Smooth muscle cell (in vitro differentiated cells): ENCODE results near the gene NLGN1. TPM values are rescaled to one million over a fixed set of nuclear protein-coding genes. Genes with fewer than 3 reads are reported as not detected.
A peak's percentile ranks its signal among the peaks of the same experiment; 100 is the strongest.

Source experiments
- DNase-seq: peaks from one replicate; lab custom pipeline; 2025; ENCODE audit not compliant: unreplicated experiment; lab: John Stamatoyannopoulos, UW
- H2AFZ ChIP-seq: fragments of 200-600 bp; sonication (generic); 2 replicates; pipeline ENCODE4 v1.6.0; 2016; ENCODE audit warnings: antibody characterized with exemption, low read depth, mild to moderate bottlenecking
- H3F3A ChIP-seq: fragments of 200-600 bp; sonication (generic); 2 replicates; pipeline ENCODE4 v1.6.0; 2017; ENCODE audit warnings: antibody characterized with exemption, low read depth
- H3K27ac ChIP-seq: fragments of 200-600 bp; sonication (generic); 2 replicates; pipeline ENCODE4 v1.5.1; 2016; ENCODE audit warnings: low read depth, mild to moderate bottlenecking
- H3K27me3 ChIP-seq: fragments of 200-600 bp; sonication (generic); 2 replicates; pipeline ENCODE4 v1.6.1; 2016; ENCODE audit warnings: low read depth, mild to moderate bottlenecking
- H3K36me3 ChIP-seq: fragments of 200-600 bp; sonication (generic); 2 replicates; pipeline ENCODE4 v1.5.1; 2016; ENCODE audit warnings: low read depth
- H3K4me1 ChIP-seq: fragments of 200-600 bp; sonication (generic); 2 replicates; pipeline ENCODE4 v1.5.1; 2016; ENCODE audit warnings: low read depth
- H3K4me2 ChIP-seq: fragments of 200-600 bp; sonication (generic); 2 replicates; pipeline ENCODE4 v1.6.0; 2016; ENCODE audit warnings: mild to moderate bottlenecking
- H3K4me3 ChIP-seq: fragments of 200-600 bp; sonication (generic); 2 replicates; pipeline ENCODE4 v1.5.1; 2016; ENCODE audit warnings: mild to moderate bottlenecking
- H3K79me2 ChIP-seq: fragments of 200-600 bp; sonication (generic); 2 replicates; pipeline ENCODE4 v1.6.0; 2016; ENCODE audit warnings: low read depth, mild to moderate bottlenecking
- H3K9ac ChIP-seq: fragments of 200-600 bp; sonication (generic); 2 replicates; pipeline ENCODE4 v1.6.0; 2016; ENCODE audit warnings: low read depth
- H3K9me3 ChIP-seq: fragments of 200-600 bp; sonication (generic); replicated peaks from 2 replicates; pipeline ENCODE4 v1.5.1; 2016; ENCODE audit warnings: low read depth
- H4K20me1 ChIP-seq: fragments of 200-600 bp; sonication (generic); 2 replicates; pipeline ENCODE4 v1.6.0; 2016; ENCODE audit warnings: low read depth
- WGBS: methylation state at CpG from one replicate; pipeline ENCODE4 v1.1.7; 2016; ENCODE audit warnings: low lambda C conversion rate; 5-methylcytosine and 5-hydroxymethylcytosine counted together
- polyA plus RNA-seq: library from polyadenylated mRNA; unstranded; fragments of >200 nt; fragmentation: Nextera tagmentation; extraction: Ambion mirVana; gene quantifications from 2 replicates; pipeline ENCODE4 v1.2.1, GENCODE V29; 2016
- total RNA-seq: library from RNA; depleted of rRNA; stranded (reverse); fragments of >200 nt; gene quantifications from 2 replicates; pipeline ENCODE4 v1.2.3, GENCODE V29; 2014
- TF ChIP-seq, protein P1 (sequence below): fragments of 200-600 bp; sonication (generic); IDR thresholded peaks from 2 replicates; pipeline ENCODE4 v1.5.1; 2017; ENCODE audit warnings: borderline replicate concordance, mild to moderate bottlenecking, antibody characterized with exemption; ENCODE audit not compliant: insufficient read depth, poor library complexity, severe bottlenecking

Gene NLGN1
- total and polyA plus RNA-seq, 2 experiments from 2014 or later = 0.04 TPM; not detected in 1

DNA sequence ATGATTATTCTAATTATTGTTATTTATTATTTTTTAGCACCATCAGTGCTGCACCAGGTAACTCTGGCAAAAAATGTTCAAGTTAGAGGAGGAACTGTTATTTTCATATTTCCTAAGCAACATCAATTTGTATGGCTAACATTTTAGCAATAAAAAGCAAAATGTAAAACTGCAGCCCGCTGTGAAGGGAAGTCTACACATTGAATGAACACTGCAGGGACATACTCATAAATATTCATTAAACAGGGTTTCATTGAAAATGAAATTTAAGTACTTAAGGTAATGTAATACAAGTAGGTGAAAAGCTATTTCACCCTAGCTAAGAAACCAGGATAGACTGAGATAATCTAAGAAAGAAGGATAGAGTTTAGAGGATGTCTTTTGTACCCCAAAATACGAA lies 532.7 kb downstream of the NLGN1 start:
- Histone ChIP-seq H3F3A (no peaks in the 10 kb centered on the region), H3K27me3 (no peaks in the 10 kb centered on the region), H3K79me2 (no peaks in the 10 kb centered on the region), H3K4me1 (peaks cover 13% of the 10 kb centered on the region), H3K4me2 (no peak overlapping the region), H3K27ac (no peak overlapping the region), H2AFZ (no peak overlapping the region), H3K4me3 (no peak overlapping the region), H3K36me3 (no peaks in the 10 kb centered on the region), H3K9me3 (no peaks in the 10 kb centered on the region), H4K20me1 (no peaks in the 10 kb centered on the region), H3K9ac (no peak overlapping the region)
- TF ChIP-seq, protein P1, sequence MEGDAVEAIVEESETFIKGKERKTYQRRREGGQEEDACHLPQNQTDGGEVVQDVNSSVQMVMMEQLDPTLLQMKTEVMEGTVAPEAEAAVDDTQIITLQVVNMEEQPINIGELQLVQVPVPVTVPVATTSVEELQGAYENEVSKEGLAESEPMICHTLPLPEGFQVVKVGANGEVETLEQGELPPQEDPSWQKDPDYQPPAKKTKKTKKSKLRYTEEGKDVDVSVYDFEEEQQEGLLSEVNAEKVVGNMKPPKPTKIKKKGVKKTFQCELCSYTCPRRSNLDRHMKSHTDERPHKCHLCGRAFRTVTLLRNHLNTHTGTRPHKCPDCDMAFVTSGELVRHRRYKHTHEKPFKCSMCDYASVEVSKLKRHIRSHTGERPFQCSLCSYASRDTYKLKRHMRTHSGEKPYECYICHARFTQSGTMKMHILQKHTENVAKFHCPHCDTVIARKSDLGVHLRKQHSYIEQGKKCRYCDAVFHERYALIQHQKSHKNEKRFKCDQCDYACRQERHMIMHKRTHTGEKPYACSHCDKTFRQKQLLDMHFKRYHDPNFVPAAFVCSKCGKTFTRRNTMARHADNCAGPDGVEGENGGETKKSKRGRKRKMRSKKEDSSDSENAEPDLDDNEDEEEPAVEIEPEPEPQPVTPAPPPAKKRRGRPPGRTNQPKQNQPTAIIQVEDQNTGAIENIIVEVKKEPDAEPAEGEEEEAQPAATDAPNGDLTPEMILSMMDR = no peak
- 83% methylated on average over 2 of the region's 2 CpGs for WGBS
- DNase-seq = no peak

- H3K9ac ChIP-seq = no peak overlapping the region
- TF ChIP-seq, protein P1 = no peak
- H3K9me3 ChIP-seq = no peaks in the 10 kb centered on the region
- H3K36me3 ChIP-seq = no peaks in the 10 kb centered on the region
- no peak for DNase-seq
- H2AFZ ChIP-seq = peak overlapping the region; percentile 8
- H3K4me1 ChIP-seq = peaks cover 13% of the 10 kb centered on the region
- no peaks in the 10 kb centered on the region for H4K20me1 ChIP-seq
- no peaks in the 10 kb centered on the region for H3K79me2 ChIP-seq
- peak overlapping the region; percentile 28 for H3K27ac ChIP-seq
- H3K4me3 ChIP-seq = no peak overlapping the region
- no peaks in the 10 kb centered on the region for H3K27me3 ChIP-seq
- H3F3A ChIP-seq = no peaks in the 10 kb centered on the region
- no peak overlapping the region for H3K4me2 ChIP-seq
Observed at GRCh38 chr3:173932624-173933023, 535.1 kb downstream of the NLGN1 start.

DNA sequence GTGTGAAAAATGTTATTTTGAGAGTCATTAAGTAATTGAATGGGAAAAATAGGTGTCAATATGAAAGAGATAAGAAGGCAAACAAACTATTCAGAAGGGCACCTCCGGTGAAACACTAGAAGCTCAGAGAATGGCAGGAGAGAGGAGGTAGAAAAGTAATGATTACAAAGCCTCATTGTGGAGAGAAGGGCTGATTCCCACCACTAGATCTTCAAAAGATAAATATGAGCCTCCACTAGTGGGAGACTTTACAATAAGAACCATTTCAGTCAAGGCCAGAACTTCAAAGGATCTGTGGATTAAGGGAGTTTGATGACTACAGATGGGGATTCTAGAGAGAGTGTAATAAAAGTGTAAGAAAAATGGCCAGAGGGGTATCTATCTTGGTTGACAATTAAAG lies 535.6 kb downstream of the NLGN1 start:
- no peaks in the 10 kb centered on the region for H3K27me3 ChIP-seq
- H3K4me1 ChIP-seq = peaks cover 15% of the 10 kb centered on the region
- H3F3A ChIP-seq = no peaks in the 10 kb centered on the region
- no peaks in the 10 kb centered on the region for H3K36me3 ChIP-seq
- no peaks in the 10 kb centered on the region for H4K20me1 ChIP-seq
- peak overlapping the region; percentile 8 for H2AFZ ChIP-seq
- no peak for DNase-seq
- H3K27ac ChIP-seq = peak overlapping the region; percentile 28
- WGBS = 58% methylated on average over 1 of the region's 1 CpG
- H3K4me3 ChIP-seq = no peak overlapping the region
- H3K9ac ChIP-seq = no peak overlapping the region
- H3K4me2 ChIP-seq = no peak overlapping the region
- TF ChIP-seq, protein P1 = no peak
- no peaks in the 10 kb centered on the region for H3K79me2 ChIP-seq
- no peaks in the 10 kb centered on the region for H3K9me3 ChIP-seq

DNA sequence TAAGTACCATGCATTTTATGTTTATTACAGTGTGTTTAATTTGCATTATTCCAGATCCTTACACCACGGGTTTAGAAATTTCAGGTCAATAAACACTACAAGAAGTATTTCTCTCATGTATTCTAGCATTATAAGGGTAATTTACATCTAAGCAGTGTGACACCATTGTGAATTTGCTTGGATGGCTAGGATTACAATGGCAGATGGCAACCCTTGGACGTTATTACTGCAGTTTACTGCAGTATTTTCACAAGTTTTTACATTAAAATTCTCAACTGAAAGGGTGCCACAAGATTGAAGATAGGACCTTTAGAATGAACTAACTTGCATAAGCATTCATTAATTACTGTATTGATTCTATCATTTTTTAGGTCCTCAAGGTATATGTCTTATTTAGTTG lies 538.8 kb downstream of the NLGN1 start:
- Histone ChIP-seq H3K36me3 (no peaks in the 10 kb centered on the region), H4K20me1 (no peaks in the 10 kb centered on the region), H3K79me2 (no peaks in the 10 kb centered on the region), H3K4me3 (no peak overlapping the region), H3F3A (no peaks in the 10 kb centered on the region), H3K27ac (no peak overlapping the region), H2AFZ (no peak overlapping the region), H3K4me1 (peaks cover 28% of the 10 kb centered on the region), H3K9me3 (no peaks in the 10 kb centered on the region), H3K4me2 (no peak overlapping the region), H3K27me3 (no peaks in the 10 kb centered on the region), H3K9ac (no peak overlapping the region)
- DNase-seq = no peak
- TF ChIP-seq, protein P1 = no peak
- WGBS = 90% methylated on average over 2 of the region's 2 CpGs
